Memory B cell (primary cell): ENCODE results near the gene DDR2.

ENCODE experiments used
- ATAC-seq: fragments of 150-1000 bp; cut with Tn5 transposase; 2 replicates; pipeline ENCODE4 v1.10.0; 2021; ENCODE audit warnings: low read depth, mild to moderate bottlenecking, moderate library complexity
- DNase-seq, 2 donors: peaks; one replicate each; pipeline ENCODE4 v3.0.0; 2022; ENCODE audit warnings: low spot score in 2 of 2
- H3K27ac Mint-ChIP-seq: one replicate; pipeline ENCODE4 v1.8.0; 2022; ENCODE audit warnings: mild to moderate bottlenecking, moderate library complexity, mixed read lengths
- H3K27me3 Mint-ChIP-seq: one replicate; pipeline ENCODE4 v1.8.0; 2022; ENCODE audit warnings: mixed read lengths
- H3K36me3 Mint-ChIP-seq: one replicate; pipeline ENCODE4 v1.8.0; 2022; ENCODE audit warnings: mild to moderate bottlenecking, mixed read lengths
- H3K4me1 Mint-ChIP-seq: one replicate; pipeline ENCODE4 v1.8.0; 2022; ENCODE audit warnings: mixed read lengths
- H3K4me3 Mint-ChIP-seq: one replicate; pipeline ENCODE4 v1.8.0; 2022; ENCODE audit warnings: mild to moderate bottlenecking, moderate library complexity, mixed read lengths
- H3K9me3 Mint-ChIP-seq: one replicate; pipeline ENCODE4 v1.8.0; 2022; ENCODE audit warnings: mixed read lengths

The DDR2 gene

DNA sequence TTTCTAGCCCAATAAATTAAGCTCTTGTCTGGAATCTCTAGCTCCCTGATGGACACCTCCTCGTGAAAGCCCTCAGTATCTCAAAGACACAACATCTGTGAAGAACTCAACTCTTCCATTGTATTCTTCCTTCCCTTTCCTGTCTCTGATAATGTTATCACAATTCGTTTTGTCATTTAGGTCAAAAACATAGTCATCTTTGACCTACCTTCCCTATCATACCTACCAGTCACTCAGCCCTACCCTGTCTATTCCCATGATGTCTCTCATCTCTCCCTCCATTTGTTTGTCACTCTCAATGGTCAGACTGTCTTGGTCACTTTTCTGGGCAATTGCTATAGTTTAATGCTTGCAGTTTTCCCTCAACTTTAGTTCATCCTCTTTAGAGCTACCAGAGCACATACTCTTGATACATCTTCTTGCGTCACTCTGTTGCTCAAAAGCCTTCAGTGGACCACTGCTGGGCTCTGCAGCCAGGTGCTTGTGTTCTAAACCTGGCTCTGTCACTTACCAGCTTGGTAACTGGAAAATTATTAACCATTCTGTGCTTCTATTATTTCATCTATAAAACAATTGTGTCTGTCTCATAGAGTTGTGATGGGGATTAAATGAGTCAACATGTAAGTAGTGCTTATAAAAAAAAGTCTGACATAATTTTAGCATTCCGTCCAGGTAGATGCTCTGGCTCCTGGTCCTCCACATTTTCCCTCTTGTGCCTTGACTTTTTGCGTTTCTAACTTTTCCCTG lies 39.6 kb downstream of the DDR2 start:
- DNase-seq (no peak), ATAC-seq (no peak)
- no peaks in the 10 kb centered on the region for H3K4me1 Mint-ChIP-seq
- H3K27ac Mint-ChIP-seq = no peak overlapping the region
- no peak overlapping the region for H3K4me3 Mint-ChIP-seq
- peaks cover 2% of the 10 kb centered on the region for H3K27me3 Mint-ChIP-seq
- peaks cover 2% of the 10 kb centered on the region for H3K36me3 Mint-ChIP-seq
- H3K9me3 Mint-ChIP-seq = no peaks in the 10 kb centered on the region

DNA sequence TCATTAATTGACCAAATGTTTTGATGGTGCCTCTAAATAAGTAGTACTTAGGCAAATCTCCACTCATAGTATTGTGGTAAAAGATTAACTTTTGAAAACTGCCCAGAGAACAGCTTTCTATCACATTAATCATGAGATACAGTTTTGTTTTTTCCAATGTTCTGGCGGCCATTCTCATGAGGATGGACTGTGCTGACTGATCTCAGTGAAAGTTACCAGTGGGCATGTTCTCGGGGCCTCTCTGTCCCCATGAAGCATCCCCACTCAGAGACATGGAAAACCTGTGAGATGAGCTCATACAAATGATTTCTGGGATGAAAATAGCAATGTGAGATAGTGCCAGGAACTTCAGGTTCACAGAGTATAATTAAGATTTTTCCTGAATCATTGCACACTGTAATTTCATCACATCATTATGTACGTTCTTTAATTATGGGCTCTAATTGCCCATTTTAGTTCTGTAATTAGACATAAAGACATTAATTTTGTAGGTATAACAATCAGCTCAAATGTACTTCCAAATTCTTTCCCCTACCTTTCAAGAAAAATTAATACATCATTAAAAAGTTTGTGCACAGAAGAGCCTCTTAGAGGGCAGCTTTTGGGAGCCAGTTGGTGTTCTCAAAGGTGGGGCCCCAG lies 40.5 kb downstream of the DDR2 start:
- peaks cover 2% of the 10 kb centered on the region for H3K36me3 Mint-ChIP-seq

DNA sequence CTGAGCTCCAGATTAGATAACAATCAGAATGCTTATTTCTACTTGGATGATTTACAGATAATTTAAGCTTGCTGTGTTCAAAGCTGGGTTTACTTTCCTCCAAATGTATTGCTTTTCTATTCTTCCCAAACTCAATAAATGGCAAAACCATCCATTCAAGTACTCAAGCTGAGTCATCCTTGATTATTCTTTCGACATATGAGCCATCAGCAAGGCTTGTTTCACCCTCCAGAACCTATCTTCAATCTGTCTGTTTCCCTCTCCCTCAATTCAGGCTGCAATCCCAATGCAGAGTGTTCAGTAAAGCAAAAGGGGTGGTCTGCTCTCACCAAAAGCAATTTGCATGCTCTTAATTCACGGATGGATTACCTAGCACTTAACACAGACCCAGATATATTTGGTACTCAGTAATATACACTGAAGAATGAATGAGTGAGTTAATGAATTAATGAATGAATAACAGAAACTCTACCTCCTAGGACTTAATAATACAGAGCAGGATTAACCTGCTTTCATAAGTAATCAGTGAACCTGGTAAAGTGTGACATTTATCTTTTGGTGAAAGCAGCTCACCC lies 41.9 kb downstream of the DDR2 start:
- Mint-ChIP-seq H3K27me3 (peaks cover 2% of the 10 kb centered on the region), H3K27ac (no peak overlapping the region), H3K4me1 (no peaks in the 10 kb centered on the region), H3K36me3 (peaks cover 2% of the 10 kb centered on the region), H3K9me3 (no peaks in the 10 kb centered on the region), H3K4me3 (no peak overlapping the region)
- ATAC-seq = no peak
- no peak for DNase-seq

More for the DNA sequence above, 40.5 kb downstream of the DDR2 start:
- no peak for ATAC-seq
- no peak overlapping the region for H3K27ac Mint-ChIP-seq
- H3K9me3 Mint-ChIP-seq = no peaks in the 10 kb centered on the region
- H3K27me3 Mint-ChIP-seq = peaks cover 2% of the 10 kb centered on the region
- H3K4me1 Mint-ChIP-seq = no peaks in the 10 kb centered on the region
- DNase-seq = no peak
- no peak overlapping the region for H3K4me3 Mint-ChIP-seq

DNA sequence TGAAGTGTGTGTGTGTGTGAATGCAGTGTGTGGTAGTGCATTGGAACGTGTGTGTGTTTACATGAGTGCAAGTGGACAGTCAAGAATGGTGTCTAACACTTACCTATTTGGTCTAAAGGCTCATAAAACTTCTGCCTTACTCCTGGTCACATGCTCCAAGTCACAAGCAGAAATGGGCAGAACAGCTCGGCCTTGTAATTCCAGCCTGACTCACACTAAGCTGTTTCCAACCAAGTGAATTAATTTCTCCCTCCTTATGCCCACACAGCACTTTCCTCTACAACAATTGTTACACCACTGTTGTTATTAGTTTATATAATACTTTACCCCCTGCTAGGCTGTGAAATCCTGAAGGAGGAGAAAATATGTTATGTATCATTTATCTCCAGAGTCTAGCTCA lies 43.8 kb downstream of the DDR2 start:
- Mint-ChIP-seq H3K27me3 (peaks cover 2% of the 10 kb centered on the region), H3K27ac (no peak overlapping the region), H3K9me3 (no peaks in the 10 kb centered on the region), H3K4me1 (no peaks in the 10 kb centered on the region), H3K4me3 (no peak overlapping the region), H3K36me3 (peaks cover 5% of the 10 kb centered on the region)
- ATAC-seq (no peak), DNase-seq (no peak)

DNA sequence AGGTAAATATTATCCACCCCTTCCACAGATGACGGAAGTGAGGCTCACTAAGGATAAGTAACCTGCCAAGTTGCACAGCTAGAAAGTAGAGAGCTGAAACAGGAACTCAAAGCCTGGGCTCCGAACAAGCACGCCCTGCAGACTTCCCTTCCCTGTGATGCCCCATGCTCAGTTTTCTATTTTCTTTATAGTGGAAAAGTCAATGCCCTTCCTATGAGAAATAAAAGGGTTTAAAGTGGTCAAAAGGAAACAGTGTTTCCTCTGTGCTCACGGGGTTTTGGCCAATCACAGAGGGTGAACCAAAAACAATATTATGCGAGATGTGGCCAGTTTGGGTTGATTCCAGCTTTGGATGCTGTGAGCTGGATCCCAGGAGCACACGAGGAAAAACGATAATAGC lies 44.5 kb downstream of the DDR2 start:
- Mint-ChIP-seq H3K4me3 (no peak overlapping the region), H3K36me3 (peaks cover 5% of the 10 kb centered on the region), H3K4me1 (no peaks in the 10 kb centered on the region), H3K9me3 (no peaks in the 10 kb centered on the region), H3K27me3 (peaks cover 2% of the 10 kb centered on the region), H3K27ac (no peak overlapping the region)
- ATAC-seq = no peak
- DNase-seq = no peak

DNA sequence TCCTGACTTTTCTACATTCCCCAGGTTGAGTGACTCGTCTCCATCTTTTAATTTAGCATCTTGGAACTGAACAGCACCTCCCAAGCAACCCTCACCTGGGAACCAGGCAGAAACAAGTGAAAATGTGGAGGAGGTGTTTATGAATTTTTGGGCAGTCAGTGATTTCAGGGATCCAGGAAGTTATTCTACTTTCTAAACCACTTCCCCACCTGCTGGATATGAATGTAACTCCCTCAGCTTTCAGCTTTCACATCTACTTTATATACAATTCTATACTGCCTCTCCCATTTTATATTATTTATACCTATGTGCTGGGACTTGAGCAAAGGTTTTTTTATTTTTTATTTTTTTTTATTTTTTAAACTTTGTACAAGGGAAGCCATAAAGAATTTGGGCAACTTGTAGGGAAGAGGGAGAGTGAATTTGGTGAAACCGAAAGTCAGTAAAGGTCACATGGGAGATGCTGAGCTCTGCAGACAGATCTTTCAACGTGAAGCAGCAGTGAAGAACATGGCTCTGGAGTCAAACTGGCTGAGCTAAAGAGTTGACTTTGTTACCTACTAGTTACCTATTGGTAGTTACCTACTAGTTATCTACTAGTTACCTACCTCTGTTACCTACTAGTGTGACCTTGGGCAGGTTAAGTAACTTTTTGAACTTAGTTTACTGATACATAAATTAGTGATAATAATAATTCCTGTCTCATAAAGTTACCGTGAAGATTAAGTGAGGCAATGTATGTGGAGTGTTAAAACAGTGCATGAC lies 45.5 kb downstream of the DDR2 start:
- H3K4me3 Mint-ChIP-seq = no peak overlapping the region
- peaks cover 2% of the 10 kb centered on the region for H3K27me3 Mint-ChIP-seq
- peaks cover 5% of the 10 kb centered on the region for H3K36me3 Mint-ChIP-seq
- H3K27ac Mint-ChIP-seq = no peak overlapping the region
- H3K4me1 Mint-ChIP-seq = no peaks in the 10 kb centered on the region
- ATAC-seq (no peak), DNase-seq (no peak)
- H3K9me3 Mint-ChIP-seq = no peaks in the 10 kb centered on the region

DNA sequence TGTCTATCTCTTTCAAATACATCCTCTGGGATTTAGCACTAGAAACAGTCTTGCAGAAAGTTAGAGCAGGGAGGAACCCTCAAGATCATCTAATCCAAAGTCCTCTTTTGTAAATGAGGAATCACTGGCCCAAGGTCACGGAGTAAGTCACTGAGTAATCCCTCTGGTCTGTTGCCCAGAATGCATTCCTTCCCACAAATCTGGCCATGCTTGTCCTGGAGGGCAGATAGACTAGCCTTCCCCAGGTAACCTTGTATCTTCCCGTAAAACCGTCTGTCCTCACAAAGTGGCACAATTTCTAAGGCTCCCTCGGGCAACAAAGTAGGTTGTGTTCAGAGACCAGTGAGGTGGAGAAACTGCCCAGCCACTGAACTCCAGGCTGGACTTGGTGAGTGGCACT lies 46.2 kb downstream of the DDR2 start:
- DNase-seq (no peak), ATAC-seq (no peak)
- H3K36me3 Mint-ChIP-seq = peaks cover 3% of the 10 kb centered on the region
- H3K4me1 Mint-ChIP-seq = no peaks in the 10 kb centered on the region
- no peaks in the 10 kb centered on the region for H3K9me3 Mint-ChIP-seq
- H3K27me3 Mint-ChIP-seq = no peaks in the 10 kb centered on the region
- H3K4me3 Mint-ChIP-seq = no peak overlapping the region
- no peak overlapping the region for H3K27ac Mint-ChIP-seq

DNA sequence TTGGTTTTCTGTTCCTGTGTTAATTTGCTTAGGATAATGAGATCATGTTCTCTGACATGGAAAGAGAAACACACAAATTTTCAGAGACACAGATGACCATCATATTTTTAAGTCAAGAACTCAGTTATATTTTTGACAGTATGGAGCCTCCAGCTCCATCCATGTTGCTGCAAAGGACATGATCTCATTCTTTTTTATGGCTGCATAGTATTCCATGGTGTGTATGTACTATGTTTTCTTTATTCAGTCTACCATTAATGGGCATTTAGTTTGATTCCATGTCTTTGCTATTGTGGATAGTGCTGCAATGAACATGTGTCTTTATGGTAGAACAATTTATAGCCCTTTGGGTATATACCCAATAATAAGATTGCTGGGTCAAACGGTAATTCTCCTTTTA lies 47.0 kb downstream of the DDR2 start:
- Mint-ChIP-seq H3K4me3 (no peak overlapping the region), H3K27ac (no peak overlapping the region), H3K27me3 (no peaks in the 10 kb centered on the region), H3K9me3 (no peaks in the 10 kb centered on the region), H3K4me1 (no peaks in the 10 kb centered on the region), H3K36me3 (peaks cover 3% of the 10 kb centered on the region)
- DNase-seq (no peak), ATAC-seq (no peak)

DNA sequence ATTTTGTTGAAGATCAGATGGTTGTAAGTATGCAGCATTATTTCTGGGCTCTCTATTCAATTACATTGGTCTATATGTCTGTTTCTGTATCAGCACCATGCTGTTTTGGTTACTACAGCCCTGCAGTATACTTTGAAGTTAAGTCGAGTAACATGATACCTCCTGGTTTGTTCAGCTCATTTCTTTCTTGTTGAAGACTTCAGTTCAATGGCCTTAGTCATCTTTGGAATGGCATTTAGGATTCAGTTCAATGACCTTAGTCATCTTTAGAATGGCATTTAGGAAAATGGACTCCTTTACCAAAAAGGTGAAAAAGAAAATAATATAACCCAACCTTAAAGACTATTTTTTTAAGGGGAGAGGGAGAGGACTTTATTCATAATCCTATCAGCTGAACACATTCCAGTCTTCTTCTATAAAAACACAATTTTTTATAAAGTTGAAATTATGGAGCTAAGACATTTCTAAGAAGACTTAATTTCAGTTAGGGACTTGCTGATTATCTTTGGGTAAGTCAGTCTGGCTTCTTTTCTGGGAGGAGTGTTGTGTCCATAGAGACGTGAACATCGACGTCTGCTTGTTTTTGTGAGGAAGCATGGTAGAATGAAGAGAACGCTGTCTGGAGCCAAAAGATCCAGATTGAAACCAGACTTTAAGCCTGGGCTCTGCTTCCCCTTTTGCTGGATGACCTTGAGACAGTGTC lies 48.3 kb downstream of the DDR2 start:
- DNase-seq = no peak
- Mint-ChIP-seq H3K27ac (no peak overlapping the region), H3K27me3 (no peaks in the 10 kb centered on the region), H3K9me3 (no peaks in the 10 kb centered on the region), H3K36me3 (peaks cover 3% of the 10 kb centered on the region), H3K4me1 (no peaks in the 10 kb centered on the region), H3K4me3 (no peak overlapping the region)
- no peak for ATAC-seq

DNA sequence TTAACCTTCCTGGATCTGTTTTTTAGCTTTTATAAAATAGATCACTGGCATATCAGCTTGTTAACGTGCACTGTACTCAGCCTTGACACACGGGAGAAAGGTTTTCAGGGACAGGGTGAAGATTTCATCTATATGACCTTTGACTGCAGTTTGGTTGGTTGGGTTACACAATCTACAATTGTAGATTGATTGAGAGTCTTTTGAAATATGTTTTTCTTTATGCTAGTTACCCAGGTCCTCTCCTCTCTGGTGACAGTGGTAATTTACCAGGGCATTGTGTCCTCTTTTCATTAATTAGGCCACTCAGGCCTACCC lies 48.8 kb downstream of the DDR2 start:
- ATAC-seq = no peak
- peaks cover 3% of the 10 kb centered on the region for H3K36me3 Mint-ChIP-seq
- H3K9me3 Mint-ChIP-seq = no peaks in the 10 kb centered on the region
- no peaks in the 10 kb centered on the region for H3K27me3 Mint-ChIP-seq
- H3K27ac Mint-ChIP-seq = no peak overlapping the region
- H3K4me3 Mint-ChIP-seq = no peak overlapping the region
- no peak for DNase-seq
- no peaks in the 10 kb centered on the region for H3K4me1 Mint-ChIP-seq

DNA sequence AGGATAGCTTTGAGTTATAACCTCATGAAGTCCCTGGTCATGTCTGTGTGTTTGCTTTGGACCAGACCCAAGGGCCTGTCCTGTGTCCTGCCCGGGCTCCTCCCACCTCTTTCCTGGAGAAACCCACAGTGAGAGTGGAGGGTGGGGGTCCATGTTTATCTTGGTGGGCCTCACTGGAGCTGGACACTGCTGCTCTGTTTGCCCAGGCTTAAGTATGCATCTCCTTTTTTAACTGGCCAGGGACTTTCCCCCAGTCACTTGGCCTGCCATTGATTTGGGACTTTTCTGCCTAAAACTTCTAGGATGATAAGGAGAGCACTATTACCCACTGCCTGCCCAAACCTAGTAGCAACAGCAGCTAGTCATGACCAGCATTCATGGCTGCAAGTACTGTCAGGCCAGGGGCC lies 49.8 kb downstream of the DDR2 start:
- DNase-seq (no peak), ATAC-seq (no peak)
- Mint-ChIP-seq H3K4me3 (no peak overlapping the region), H3K27ac (no peak overlapping the region), H3K27me3 (no peaks in the 10 kb centered on the region), H3K9me3 (no peaks in the 10 kb centered on the region), H3K36me3 (peaks cover 3% of the 10 kb centered on the region), H3K4me1 (no peaks in the 10 kb centered on the region)

DNA sequence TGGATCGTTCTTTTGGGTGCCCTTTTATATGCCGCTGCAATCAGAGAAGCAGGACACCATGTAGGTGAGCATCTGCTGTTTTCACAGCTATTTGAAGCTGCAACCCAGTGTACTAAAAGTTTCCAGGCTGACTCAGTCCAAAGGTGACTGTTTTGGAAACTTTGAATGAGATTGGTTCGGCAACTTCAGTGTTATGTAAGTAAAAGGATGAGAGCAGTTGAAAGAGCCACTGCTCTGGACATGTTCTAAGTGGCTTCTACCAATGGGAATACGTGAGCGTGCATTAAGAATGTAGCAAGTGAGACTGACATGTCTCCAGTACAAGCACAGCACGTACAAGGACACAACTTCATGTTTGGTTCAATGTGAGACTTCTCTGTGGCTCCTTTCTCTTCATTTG lies 55.6 kb downstream of the DDR2 start:
- ATAC-seq (no peak), DNase-seq (no peak)
- Mint-ChIP-seq H3K27me3 (peaks cover 7% of the 10 kb centered on the region), H3K36me3 (peaks cover 2% of the 10 kb centered on the region), H3K4me3 (no peak overlapping the region), H3K9me3 (no peaks in the 10 kb centered on the region), H3K4me1 (peaks cover 4% of the 10 kb centered on the region), H3K27ac (no peak overlapping the region)

DNA sequence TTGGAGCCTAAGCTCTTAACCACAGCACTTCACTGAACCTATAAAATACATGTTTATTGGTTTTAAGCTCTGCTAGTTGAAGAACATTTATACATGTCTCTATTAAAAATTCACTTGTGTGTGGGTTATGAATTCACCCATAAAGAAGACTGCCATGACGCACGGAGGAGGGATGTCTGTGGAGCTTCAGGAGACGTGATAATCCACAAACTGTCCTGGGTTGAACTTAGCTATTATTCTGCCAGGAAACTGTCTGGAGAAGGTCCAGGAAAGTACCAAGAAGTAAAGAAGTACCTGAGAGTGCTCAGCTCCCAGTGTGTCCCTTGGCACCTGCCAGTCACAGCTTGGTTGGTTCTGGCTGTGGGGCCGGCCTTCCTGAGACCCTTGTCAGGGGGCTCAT lies 56.3 kb downstream of the DDR2 start:
- Mint-ChIP-seq H3K27ac (no peak overlapping the region), H3K4me1 (peaks cover 4% of the 10 kb centered on the region)

DNA sequence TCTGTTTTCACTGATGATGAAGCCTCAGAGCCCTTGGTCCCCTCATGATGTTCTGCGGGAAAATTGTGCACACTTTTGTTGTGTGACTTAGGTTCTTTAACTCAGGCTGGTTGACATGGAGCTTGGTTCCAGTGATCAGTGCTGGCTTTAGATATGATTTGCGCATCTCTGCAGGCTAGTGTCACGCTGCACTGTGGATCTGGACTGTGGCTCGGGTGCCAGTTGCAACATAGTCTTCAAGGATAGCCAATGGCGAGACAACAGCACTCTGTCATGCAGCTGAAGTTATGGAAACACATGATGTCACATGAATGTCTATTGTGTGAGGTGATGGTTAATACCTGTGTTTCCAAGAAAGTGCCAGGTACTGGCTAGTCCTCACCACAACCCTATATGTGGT lies 56.7 kb downstream of the DDR2 start:
- no peaks in the 10 kb centered on the region for H3K9me3 Mint-ChIP-seq
- no peak for ATAC-seq
- peaks cover 2% of the 10 kb centered on the region for H3K36me3 Mint-ChIP-seq
- H3K27me3 Mint-ChIP-seq = peaks cover 7% of the 10 kb centered on the region
- H3K4me3 Mint-ChIP-seq = no peak overlapping the region
- DNase-seq = no peak
- H3K4me1 Mint-ChIP-seq = peaks cover 4% of the 10 kb centered on the region
- no peak overlapping the region for H3K27ac Mint-ChIP-seq

More for the DNA sequence above, 56.3 kb downstream of the DDR2 start:
- H3K9me3 Mint-ChIP-seq = no peaks in the 10 kb centered on the region
- H3K36me3 Mint-ChIP-seq = peaks cover 2% of the 10 kb centered on the region
- peaks cover 7% of the 10 kb centered on the region for H3K27me3 Mint-ChIP-seq
- DNase-seq = no peak
- H3K4me3 Mint-ChIP-seq = no peak overlapping the region
- ATAC-seq = no peak
